Thymus (tissue), 11 donors: ENCODE measurements around the gene HAGHL. TPM values are rescaled to one million over a fixed set of nuclear protein-coding genes. Genes with fewer than 3 reads are reported as not detected.

Experiments used
- DNase-seq, 9 donors: peaks; one replicate each; pipeline ENCODE4 v3.0.0-alpha.2; 2013; ENCODE audit warnings: low spot score in 9 of 9, low read depth in 6 of 9, missing footprints in 1 of 9
- H3K27ac ChIP-seq, 2 donors: one replicate each; pipeline ENCODE4 v1.5.1; 2013; ENCODE audit warnings: control low read depth in 1 of 2, low read depth in 1 of 2, low read length in 1 of 2, mild to moderate bottlenecking in 1 of 2, moderate library complexity in 1 of 2
- H3K27me3 ChIP-seq, 2 donors: one replicate each; pipeline ENCODE4 v1.5.1; 2013; ENCODE audit warnings: low read length in 1 of 2; ENCODE audit not compliant: control insufficient read depth in 2 of 2, insufficient read depth in 1 of 2
- H3K36me3 ChIP-seq, 2 donors: one replicate each; pipeline ENCODE4 v1.5.1; 2013; ENCODE audit warnings: low read length in 1 of 2, mild to moderate bottlenecking in 1 of 2, moderate library complexity in 1 of 2; ENCODE audit not compliant: control insufficient read depth in 2 of 2, insufficient read depth in 2 of 2
- H3K4me1 ChIP-seq, 2 donors: one replicate each; pipeline ENCODE4 v1.5.1; 2013; ENCODE audit warnings: low read length in 2 of 2; ENCODE audit not compliant: control insufficient read depth in 2 of 2, insufficient read depth in 2 of 2
- H3K4me3 ChIP-seq, 2 donors: one replicate each; pipeline ENCODE4 v1.5.1; 2013; ENCODE audit warnings: low read length in 2 of 2, control low read depth in 1 of 2, mild to moderate bottlenecking in 1 of 2
- H3K9me3 ChIP-seq, 2 donors: one replicate each; pipeline ENCODE4 v1.5.1; 2013; ENCODE audit warnings: low read length in 1 of 2, mild to moderate bottlenecking in 1 of 2; ENCODE audit not compliant: control insufficient read depth in 2 of 2, insufficient read depth in 1 of 2
- WGBS: extraction: QIAGEN DNeasy Blood & Tissue Kit; methylation state at CpG from one replicate; pipeline ENCODE4 v1.1.7; 2013; 5-methylcytosine and 5-hydroxymethylcytosine counted together
- polyA plus RNA-seq: library from polyadenylated mRNA; stranded (reverse); fragments of 200-250 nt; gene quantifications from one replicate; pipeline ENCODE4 v1.2.3, GENCODE V29; 2013
- total RNA-seq: library from RNA; stranded (reverse); fragments of 120-200 nt; gene quantifications from one replicate; pipeline ENCODE4 v1.2.4, GENCODE V29; 2013
- donor health status: healthy.

The HAGHL gene
- total and polyA plus RNA-seq, 2 donors, result 15.7 to 50.6 TPM

- DNase-seq, result no peak
- 2% methylated on average over 115 of the region's 115 CpGs for WGBS
- H3K4me1 ChIP-seq, result peaks cover 1 to 6% of the 10 kb centered on the region in 2 donors
- peaks cover 1 to 4% of the 10 kb centered on the region in 2 donors for H3K9me3 ChIP-seq
- H3K36me3 ChIP-seq, result no peaks in the 10 kb centered on the region
- H3K4me3 ChIP-seq, result peak within 1 kb of the TSS in 1 of 2 donors; percentile 38
- H3K27ac ChIP-seq, result no peak within 1 kb of the TSS
- peaks cover 70 to 95% of the 10 kb centered on the region in 2 donors for H3K27me3 ChIP-seq
Measured at GRCh38 chr16:705431-706188, 21.3 kb upstream of the HAGHL start, which contains the start of gene FBXL16. Gene FBXL16 (minus strand): TSS chr16:705801. CDS start chr16:697405, 8,396 bp downstream.

- DNase-seq, result no peak
- 8% methylated on average over 49 of the region's 49 CpGs for WGBS
- Histone ChIP-seq H3K36me3 (no peaks in the 10 kb centered on the region), H3K9me3 (peaks cover 0 to 1% of the 10 kb centered on the region in 2 donors), H3K27me3 (peaks cover 62 to 95% of the 10 kb centered on the region in 2 donors), H3K4me3 (peak overlapping the region in 1 of 2 donors; percentile 38), H3K27ac (no peak overlapping the region), H3K4me1 (peaks cover 0 to 6% of the 10 kb centered on the region in 2 donors)
Measured at GRCh38 chr16:706189-707061, 20.5 kb upstream of the HAGHL start.

DNA sequence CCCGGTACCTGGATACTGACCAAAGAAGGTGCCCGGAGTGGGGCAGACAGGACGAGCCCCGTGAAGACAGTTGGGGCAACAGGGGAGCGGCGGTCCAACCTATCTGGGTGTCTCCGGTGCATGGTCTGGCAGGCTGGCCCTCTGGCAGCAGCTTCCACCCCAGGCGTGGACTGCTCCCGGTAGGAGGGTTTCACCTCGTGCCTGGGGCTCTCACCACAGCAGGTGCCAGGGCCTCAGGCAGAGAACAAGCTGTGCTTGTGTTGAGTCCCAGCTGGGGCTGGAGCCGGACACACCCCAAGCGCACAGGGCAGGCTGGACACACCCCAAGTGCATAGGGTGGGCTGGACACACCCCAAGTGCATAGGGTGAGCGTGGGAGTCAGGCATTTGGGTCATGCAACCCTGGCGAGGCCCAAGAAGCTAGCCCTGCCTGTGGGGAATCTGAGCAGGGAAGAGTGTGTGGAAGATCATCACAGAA is 19.8 kb upstream of the HAGHL start:
- H3K4me3 ChIP-seq, result no peak overlapping the region
- no peaks in the 10 kb centered on the region for H3K36me3 ChIP-seq
- H3K27ac ChIP-seq, result no peak overlapping the region
- H3K27me3 ChIP-seq, result peaks cover 55 to 93% of the 10 kb centered on the region in 2 donors
- DNase-seq, result no peak
- H3K9me3 ChIP-seq, result peaks cover 0 to 1% of the 10 kb centered on the region in 2 donors
- H3K4me1 ChIP-seq, result peaks cover 0 to 6% of the 10 kb centered on the region in 2 donors
- 55% methylated on average over 14 of the region's 14 CpGs for WGBS

DNA sequence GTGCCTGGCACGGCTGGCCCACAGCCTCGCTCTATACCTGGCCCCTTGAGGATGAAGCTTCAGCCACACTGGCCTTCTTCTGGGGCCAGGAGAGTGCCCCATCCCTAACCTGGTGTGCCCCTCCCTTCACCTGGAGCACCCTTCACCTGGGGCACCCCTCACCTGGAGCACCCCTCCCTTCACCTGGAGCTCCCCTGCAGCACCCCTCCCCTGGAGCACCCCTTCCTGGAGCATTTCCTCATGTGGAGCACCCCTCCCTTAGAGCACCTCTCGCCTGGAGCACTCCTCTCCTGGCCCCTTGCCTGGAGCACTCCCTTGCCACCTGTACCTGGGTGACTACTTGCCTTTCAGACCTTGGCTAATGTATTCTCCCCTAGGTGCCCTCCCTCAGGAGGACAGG is 18.9 kb upstream of the HAGHL start:
- H3K9me3 ChIP-seq, result peaks cover 0 to 1% of the 10 kb centered on the region in 2 donors
- H3K27ac ChIP-seq, result no peak overlapping the region
- no peak overlapping the region for H3K4me3 ChIP-seq
- DNase-seq, result no peak
- WGBS, result 63% methylated on average over 3 of the region's 3 CpGs
- peaks cover 46 to 87% of the 10 kb centered on the region in 2 donors for H3K27me3 ChIP-seq
- H3K36me3 ChIP-seq, result no peaks in the 10 kb centered on the region
- H3K4me1 ChIP-seq, result peaks cover 0 to 6% of the 10 kb centered on the region in 2 donors

DNA sequence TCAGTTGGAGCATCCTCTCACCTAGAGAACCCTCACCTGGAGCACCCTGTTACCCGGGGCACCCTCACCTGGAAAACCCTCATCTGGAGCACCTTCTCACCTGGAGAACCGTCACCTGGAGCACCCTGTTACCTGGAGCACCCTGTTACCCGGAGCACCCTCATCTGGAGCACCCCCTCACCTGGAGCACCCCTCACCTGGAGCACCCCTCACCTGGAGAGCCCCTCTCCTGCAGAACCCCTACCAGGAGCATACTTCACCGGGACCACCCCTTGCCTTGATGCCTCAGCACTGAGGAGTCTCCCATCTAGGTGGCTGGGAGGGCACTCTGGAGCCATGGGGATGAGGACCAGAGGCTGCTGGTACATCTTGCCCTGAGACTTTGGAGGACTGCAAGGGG is 17.9 kb upstream of the HAGHL start:
- H3K27me3 ChIP-seq, result peaks cover 40 to 83% of the 10 kb centered on the region in 2 donors
- H3K4me3 ChIP-seq, result no peak overlapping the region
- H3K27ac ChIP-seq, result no peak overlapping the region
- no peaks in the 10 kb centered on the region for H3K36me3 ChIP-seq
- WGBS, result 77% methylated on average over 4 of the region's 4 CpGs
- peaks cover 0 to 6% of the 10 kb centered on the region in 2 donors for H3K4me1 ChIP-seq
- H3K9me3 ChIP-seq, result peaks cover 0 to 1% of the 10 kb centered on the region in 2 donors
- DNase-seq, result no peak

DNA sequence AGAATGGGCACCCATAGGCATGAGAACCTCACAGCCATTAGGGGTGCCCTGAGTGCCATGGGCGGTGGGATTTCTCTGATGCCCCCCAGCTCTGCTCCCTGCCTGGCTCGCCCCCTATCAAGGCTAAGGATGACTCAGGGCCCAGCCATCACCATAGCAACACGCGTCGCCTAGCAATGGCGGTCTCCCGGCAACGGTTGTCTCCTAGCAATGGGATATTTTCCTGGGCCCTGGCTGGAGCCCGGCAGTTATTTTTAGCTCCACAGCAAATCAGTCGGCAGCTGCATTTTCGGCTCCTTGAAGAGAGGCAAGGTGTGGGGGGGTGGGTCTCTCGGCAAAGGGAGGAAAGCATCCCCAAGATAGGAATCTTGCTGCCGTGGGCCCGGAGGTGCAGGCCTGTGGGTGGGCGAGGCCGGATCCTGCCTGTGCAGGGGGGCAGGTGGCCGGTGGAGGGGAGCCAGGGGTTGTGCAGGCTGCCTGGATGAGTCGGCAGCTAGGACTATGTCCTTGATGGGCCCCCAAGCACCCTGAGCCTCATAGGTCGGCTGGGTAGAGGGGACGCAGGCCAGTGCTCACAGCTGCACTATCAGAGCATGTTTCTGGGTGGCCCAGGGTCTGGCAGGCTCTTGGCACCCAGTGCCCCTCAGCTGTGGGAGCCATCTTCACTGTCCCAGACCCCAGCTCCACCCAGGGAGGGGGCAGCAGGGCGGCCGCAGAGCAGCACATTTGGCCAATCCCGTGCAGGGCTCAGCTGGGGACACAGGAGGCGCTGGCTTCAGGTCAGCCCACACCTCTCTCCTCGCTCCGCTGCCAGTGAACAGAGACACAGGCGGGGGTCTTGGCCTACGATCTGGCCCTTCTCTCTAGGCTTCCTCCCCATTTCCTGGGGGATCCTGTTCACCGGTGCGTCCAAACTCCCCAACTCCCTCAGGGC is 17.1 kb upstream of the HAGHL start:
- 49% methylated on average over 30 of the region's 30 CpGs for WGBS
- DNase-seq, result no peak
- peaks cover 5 to 15% of the 10 kb centered on the region in 2 donors for H3K4me1 ChIP-seq

DNA sequence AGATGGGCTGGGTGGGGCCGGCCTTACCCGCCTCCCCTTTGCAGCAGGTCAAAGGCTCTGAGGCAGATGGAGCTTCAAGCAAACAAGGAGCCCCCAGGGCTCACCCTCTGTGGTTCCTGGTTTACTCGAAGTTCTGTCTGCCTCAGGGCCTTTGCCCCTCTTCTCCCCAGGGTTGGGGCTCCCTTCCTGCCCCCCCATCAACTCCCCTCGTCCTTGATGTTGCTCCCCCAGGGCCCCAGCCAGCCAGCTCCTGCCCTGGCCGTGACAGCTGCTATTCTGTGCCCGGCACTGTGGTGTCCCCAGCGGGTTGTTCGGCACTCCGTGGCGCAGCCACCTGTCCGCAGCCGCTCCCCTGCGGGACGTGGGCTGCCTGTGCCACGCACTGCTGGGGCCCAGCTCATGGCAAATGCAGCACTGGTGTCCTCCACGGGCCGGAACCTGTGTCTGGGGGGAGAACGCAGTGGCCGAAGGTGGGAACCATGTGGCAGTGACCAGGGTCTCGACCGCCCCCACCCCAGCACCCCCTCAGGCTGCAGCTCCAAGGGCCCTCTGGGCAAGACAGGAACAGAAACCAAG is 16.3 kb upstream of the HAGHL start:
- WGBS, result 77% methylated on average over 21 of the region's 21 CpGs
- Histone ChIP-seq H3K9me3 (no peaks in the 10 kb centered on the region), H3K27me3 (peaks cover 26 to 81% of the 10 kb centered on the region in 2 donors), H3K4me3 (no peak overlapping the region), H3K27ac (no peak overlapping the region), H3K36me3 (no peaks in the 10 kb centered on the region), H3K4me1 (peaks cover 5 to 15% of the 10 kb centered on the region in 2 donors)
- no peak for DNase-seq

More for the DNA sequence above, 17.1 kb upstream of the HAGHL start:
- peaks cover 34 to 82% of the 10 kb centered on the region in 2 donors for H3K27me3 ChIP-seq
- H3K4me3 ChIP-seq, result no peak overlapping the region
- H3K36me3 ChIP-seq, result no peaks in the 10 kb centered on the region
- H3K9me3 ChIP-seq, result no peaks in the 10 kb centered on the region
- no peak overlapping the region for H3K27ac ChIP-seq

- H3K4me1 ChIP-seq, result peaks cover 8 to 17% of the 10 kb centered on the region in 2 donors
- no peak for DNase-seq
- no peak overlapping the region for H3K4me3 ChIP-seq
- H3K9me3 ChIP-seq, result no peaks in the 10 kb centered on the region
- no peaks in the 10 kb centered on the region for H3K36me3 ChIP-seq
- peaks cover 21 to 83% of the 10 kb centered on the region in 2 donors for H3K27me3 ChIP-seq
- 85% methylated on average over 12 of the region's 12 CpGs for WGBS
- H3K27ac ChIP-seq, result no peak overlapping the region
Measured at GRCh38 chr16:711084-711483, 15.8 kb upstream of the HAGHL start.
